ENCODE data around the gene DCTN5. TPM values are rescaled to one million over a fixed set of nuclear protein-coding genes. Genes with fewer than 3 reads are reported as not detected.

DCTN5 gene
- total RNA-seq, 1 donor from 2014 or later = 88.9 TPM

DNA sequence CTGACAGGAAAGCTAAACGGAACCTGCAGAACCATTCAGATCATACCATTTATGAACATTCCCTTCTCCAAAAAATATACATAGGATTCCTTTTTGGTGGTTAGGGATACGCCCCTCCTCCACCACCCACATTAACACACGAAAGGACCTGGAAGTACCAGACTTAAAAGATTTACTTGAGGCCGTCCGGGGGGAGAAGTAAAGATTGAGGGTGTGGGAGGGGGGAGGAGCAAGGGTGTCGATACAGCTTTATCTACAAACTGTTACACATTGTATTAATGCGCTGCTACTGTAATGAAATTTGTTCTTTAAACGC is 693 bp upstream of the DCTN5 start:
- Mint-ChIP-seq H3K4me3 (ENCODE audit: low read depth) (peak overlapping the region; percentile 100), H3K36me3 (ENCODE audit: insufficient read depth) (peaks cover 12% of the 10 kb centered on the region), H3K4me1 (ENCODE audit: low read depth) (peaks cover 18% of the 10 kb centered on the region), H3K27ac (peak overlapping the region; percentile 98), H3K9me3 (ENCODE audit: low read depth) (no peaks in the 10 kb centered on the region), H3K27me3 (no peaks in the 10 kb centered on the region)
- DNase-seq (ENCODE audit: low spot score, unreplicated experiment) = no peak
- TF ChIP-seq, protein P1, sequence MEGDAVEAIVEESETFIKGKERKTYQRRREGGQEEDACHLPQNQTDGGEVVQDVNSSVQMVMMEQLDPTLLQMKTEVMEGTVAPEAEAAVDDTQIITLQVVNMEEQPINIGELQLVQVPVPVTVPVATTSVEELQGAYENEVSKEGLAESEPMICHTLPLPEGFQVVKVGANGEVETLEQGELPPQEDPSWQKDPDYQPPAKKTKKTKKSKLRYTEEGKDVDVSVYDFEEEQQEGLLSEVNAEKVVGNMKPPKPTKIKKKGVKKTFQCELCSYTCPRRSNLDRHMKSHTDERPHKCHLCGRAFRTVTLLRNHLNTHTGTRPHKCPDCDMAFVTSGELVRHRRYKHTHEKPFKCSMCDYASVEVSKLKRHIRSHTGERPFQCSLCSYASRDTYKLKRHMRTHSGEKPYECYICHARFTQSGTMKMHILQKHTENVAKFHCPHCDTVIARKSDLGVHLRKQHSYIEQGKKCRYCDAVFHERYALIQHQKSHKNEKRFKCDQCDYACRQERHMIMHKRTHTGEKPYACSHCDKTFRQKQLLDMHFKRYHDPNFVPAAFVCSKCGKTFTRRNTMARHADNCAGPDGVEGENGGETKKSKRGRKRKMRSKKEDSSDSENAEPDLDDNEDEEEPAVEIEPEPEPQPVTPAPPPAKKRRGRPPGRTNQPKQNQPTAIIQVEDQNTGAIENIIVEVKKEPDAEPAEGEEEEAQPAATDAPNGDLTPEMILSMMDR (IDR thresholded peaks at IDR 0.05; ENCODE audit: unreplicated experiment) = no peak

DNA sequence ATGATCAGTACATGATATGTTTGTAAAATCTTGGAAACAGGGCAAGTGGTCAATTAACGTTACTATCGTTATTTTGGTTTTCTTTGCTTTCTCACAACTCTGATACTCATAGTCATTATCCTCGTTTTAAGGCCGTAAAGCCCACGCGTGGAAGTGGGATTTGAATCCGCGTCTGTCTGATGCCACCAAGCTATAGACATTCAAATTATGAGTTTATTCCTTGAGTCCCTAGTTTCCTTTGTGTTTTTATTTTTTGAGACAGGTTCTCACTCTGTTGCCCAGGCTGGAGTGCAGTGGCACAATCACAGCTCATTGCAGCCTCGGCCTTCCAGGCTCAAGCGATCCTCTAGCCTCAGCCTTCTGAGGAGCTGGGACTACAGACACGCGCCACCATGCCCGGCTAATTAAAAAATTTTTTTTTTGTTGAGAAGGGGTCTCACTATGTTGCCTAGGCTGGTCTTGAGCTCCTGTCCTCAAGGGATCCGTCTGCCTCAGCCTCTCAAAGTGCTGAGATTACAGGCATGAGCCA is 1.0 kb downstream of the DCTN5 start:
- no peaks in the 10 kb centered on the region for H3K27me3 Mint-ChIP-seq
- H3K36me3 Mint-ChIP-seq (ENCODE audit: insufficient read depth) = peaks cover 23% of the 10 kb centered on the region
- peak overlapping the region; percentile 100 for H3K4me3 Mint-ChIP-seq (ENCODE audit: low read depth)
- H3K9me3 Mint-ChIP-seq (ENCODE audit: low read depth) = no peaks in the 10 kb centered on the region
- DNase-seq (ENCODE audit: low spot score, unreplicated experiment) = no peak
- peak overlapping the region; percentile 98 for H3K27ac Mint-ChIP-seq
- H3K4me1 Mint-ChIP-seq (ENCODE audit: low read depth) = peaks cover 18% of the 10 kb centered on the region
- TF ChIP-seq, protein P1 (IDR thresholded peaks at IDR 0.05; ENCODE audit: unreplicated experiment) = no peak

DNA sequence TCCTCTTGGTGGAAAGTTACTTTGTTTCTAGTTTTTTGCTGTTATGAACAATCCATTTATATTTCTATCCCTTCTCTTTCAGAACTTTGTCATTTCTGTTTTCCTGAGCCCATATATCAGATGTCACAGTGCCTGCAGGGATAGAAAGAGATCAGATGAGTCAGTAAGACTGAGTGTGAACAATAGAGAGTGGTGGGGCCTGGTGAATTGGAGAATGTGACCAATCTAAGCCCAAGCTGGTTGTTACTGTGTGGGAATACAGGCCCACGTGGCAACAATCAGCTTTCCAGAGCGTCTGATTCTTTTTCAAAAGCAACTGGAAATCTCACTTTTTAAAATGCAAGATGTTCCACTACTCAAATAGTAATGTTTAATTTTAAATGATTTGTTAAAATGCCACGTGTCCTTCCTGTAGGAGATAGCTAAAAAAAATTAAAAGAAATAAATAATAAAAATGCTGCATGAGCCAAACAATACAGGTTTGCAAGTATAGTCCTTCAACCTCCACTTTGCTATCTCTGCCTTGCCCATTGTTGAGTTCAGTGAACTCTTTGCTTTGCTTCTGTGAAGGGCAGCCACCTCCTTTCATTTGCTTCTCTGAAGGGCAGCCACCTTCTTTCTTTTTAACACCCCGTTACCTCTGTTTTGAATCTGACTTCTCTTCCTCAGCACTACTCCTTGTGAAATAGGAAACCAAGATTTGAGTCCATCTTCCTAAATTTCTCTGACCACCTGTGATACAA is 9.6 kb downstream of the DCTN5 start:
- TF ChIP-seq, protein P1 (IDR thresholded peaks at IDR 0.05; ENCODE audit: unreplicated experiment) = no peak
- H3K9me3 Mint-ChIP-seq (ENCODE audit: low read depth) = no peaks in the 10 kb centered on the region
- H3K27ac Mint-ChIP-seq = no peak overlapping the region
- H3K4me3 Mint-ChIP-seq (ENCODE audit: low read depth) = no peak overlapping the region
- no peaks in the 10 kb centered on the region for H3K27me3 Mint-ChIP-seq
- H3K36me3 Mint-ChIP-seq (ENCODE audit: insufficient read depth) = peaks cover 34% of the 10 kb centered on the region
- H3K4me1 Mint-ChIP-seq (ENCODE audit: low read depth) = no peaks in the 10 kb centered on the region
- DNase-seq (ENCODE audit: low spot score, unreplicated experiment) = no peak

DNA sequence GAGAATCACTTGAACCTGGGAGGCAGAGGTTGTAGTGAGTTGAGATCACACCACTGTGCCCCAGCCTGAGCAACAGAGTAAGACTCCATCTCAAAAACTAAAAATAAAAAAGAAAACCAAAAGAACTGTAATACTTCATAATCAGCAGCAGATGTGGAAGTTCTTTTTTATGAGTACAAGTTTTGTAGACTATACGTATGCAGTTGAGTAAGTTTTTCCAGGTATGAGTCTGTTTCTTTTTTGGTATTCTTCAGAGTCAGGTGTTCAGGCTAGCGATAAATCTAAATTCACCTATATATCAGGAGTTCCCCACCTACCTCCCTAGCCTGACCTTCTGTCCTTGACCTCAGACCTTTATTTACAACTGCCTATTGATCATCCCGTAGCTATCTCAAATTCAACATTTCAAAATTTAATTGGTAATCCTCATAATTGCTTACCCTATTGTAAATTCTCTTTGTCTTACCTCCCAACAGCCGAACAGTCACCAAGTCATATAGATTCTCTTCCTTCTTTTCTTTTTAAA is 10.7 kb downstream of the DCTN5 start:
- TF ChIP-seq, protein P1 (IDR thresholded peaks at IDR 0.05; ENCODE audit: unreplicated experiment) = no peak
- H3K9me3 Mint-ChIP-seq (ENCODE audit: low read depth) = no peaks in the 10 kb centered on the region
- DNase-seq (ENCODE audit: low spot score, unreplicated experiment) = no peak
- peaks cover 26% of the 10 kb centered on the region for H3K36me3 Mint-ChIP-seq (ENCODE audit: insufficient read depth)
- H3K4me1 Mint-ChIP-seq (ENCODE audit: low read depth) = no peaks in the 10 kb centered on the region
- no peak overlapping the region for H3K27ac Mint-ChIP-seq
- no peaks in the 10 kb centered on the region for H3K27me3 Mint-ChIP-seq
- H3K4me3 Mint-ChIP-seq (ENCODE audit: low read depth) = no peak overlapping the region

DNA sequence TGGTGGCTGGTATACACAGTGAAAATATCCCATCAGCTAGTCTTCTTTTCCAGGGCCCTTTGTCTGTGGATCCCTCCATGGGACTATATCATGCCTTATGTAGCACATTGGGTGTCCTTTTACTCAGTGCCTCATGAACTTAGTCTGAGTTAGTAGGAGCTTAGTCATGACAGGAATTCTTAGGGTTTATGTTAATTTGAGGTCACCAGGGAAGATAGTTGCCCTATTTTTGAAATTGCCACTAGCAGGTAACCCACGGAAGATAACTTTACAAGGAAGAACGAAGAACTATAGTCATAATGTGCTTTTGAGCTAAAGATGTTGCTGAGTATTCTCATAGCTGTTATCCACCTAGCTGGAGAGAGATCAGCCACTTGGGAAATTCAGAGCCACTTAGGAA is 22.7 kb downstream of the DCTN5 start:
- Mint-ChIP-seq H3K4me1 (ENCODE audit: low read depth) (no peaks in the 10 kb centered on the region), H3K36me3 (ENCODE audit: insufficient read depth) (peaks cover 21% of the 10 kb centered on the region), H3K27me3 (no peaks in the 10 kb centered on the region), H3K4me3 (ENCODE audit: low read depth) (no peak overlapping the region), H3K27ac (no peak overlapping the region), H3K9me3 (ENCODE audit: low read depth) (no peaks in the 10 kb centered on the region)
- TF ChIP-seq, protein P1 (IDR thresholded peaks at IDR 0.05; ENCODE audit: unreplicated experiment) = no peak
- DNase-seq (ENCODE audit: low spot score, unreplicated experiment) = no peak
